RWPE1 (cell line): Measurements from ENCODE around the gene MTCL1.

Experiments
- CTCF ChIA-PET: fragments of 350-600 bp; sonication (Branson Sonifier 250); formaldehyde crosslinking; extraction: SDS; loops from one replicate; lab custom pipeline; 2021; lab: Yijun Ruan, JAX
- POLR2A ChIA-PET: fragments of 400-600 bp; formaldehyde crosslinking; extraction: SDS; loops from one replicate; lab custom pipeline; 2020; ENCODE audit warnings: antibody characterized with exemption; ENCODE audit not compliant: low non-redundant PET; lab: Yijun Ruan, JAX
- DNase-seq: peaks from one replicate; pipeline ENCODE4 v3.0.0; 2012; ENCODE audit warnings: low spot score
- H3K27ac ChIP-seq: fragments of 450-650 bp; 2 replicates; pipeline ENCODE4 v1.5.1; 2017
- TF ChIP-seq, protein P1 (sequence below): fragments of 450-650 bp; conservative IDR thresholded peaks from 2 replicates; pipeline ENCODE4 v1.5.1; 2017; ENCODE audit warnings: low read depth, mild to moderate bottlenecking

MTCL1 gene

DNA sequence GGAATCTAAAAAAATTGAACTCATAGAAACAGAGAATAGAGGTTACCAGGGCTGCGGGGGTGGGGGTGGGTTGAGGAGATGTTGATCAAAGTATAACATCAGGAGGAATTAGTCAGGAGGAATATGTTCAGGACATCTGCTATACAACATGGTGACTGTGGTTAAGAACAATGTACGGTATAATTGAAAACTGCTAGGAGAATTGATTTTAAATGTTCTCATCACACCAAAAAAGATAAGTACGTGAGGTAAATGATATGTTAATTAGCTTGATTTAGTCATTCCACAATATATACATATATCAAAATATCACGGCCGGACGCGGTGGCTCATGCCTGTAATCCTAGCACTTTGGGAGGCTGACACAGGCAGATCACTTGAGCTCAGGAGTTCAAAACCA, 140.2 kb downstream of the MTCL1 start:
- no peak for DNase-seq
- TF ChIP-seq, protein P1, sequence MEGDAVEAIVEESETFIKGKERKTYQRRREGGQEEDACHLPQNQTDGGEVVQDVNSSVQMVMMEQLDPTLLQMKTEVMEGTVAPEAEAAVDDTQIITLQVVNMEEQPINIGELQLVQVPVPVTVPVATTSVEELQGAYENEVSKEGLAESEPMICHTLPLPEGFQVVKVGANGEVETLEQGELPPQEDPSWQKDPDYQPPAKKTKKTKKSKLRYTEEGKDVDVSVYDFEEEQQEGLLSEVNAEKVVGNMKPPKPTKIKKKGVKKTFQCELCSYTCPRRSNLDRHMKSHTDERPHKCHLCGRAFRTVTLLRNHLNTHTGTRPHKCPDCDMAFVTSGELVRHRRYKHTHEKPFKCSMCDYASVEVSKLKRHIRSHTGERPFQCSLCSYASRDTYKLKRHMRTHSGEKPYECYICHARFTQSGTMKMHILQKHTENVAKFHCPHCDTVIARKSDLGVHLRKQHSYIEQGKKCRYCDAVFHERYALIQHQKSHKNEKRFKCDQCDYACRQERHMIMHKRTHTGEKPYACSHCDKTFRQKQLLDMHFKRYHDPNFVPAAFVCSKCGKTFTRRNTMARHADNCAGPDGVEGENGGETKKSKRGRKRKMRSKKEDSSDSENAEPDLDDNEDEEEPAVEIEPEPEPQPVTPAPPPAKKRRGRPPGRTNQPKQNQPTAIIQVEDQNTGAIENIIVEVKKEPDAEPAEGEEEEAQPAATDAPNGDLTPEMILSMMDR: no peak
- no peak overlapping the region for H3K27ac ChIP-seq
- CTCF ChIA-PET: interaction anchor here (0.6 kb wide), 1 partner anchor 138 kb away, joined by 5 read pairs; no protein-coding TSS in a partner anchor
- POLR2A ChIA-PET: no interaction called here

DNA sequence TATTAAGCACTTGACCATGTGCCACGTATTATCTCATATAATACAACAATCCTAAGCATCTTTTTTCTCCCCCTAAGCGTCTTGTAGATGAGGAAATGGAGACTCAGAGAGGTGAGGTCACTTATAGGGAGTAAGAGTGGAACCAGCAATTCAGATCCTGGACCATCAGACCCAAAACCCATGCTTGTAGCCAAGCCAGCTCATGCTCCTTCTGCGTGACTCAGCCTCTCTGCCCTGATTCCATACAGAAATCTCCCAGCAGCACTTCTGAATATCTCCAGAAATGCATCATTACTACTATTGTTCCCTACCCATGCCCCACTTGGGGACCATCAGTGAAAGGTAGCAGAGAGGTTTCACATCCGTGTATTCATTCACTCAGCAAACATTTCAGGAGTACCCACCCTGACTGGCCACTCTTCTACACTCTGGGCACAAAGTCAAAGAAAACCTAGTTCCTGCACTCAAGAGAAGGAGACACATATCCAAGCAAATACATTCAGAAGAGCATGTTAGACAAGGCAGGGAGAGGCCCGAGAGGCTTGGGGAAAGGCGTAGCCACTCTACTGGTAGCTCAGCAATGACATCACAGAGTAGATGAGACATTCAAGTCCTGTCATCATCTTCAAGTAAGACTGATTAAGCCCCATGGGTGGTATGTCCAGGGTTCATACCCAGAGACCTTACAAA, 141.9 kb downstream of the MTCL1 start:
- POLR2A ChIA-PET: no interaction called here
- TF ChIP-seq, protein P1: no peak
- CTCF ChIA-PET: interaction anchor here (0.5 kb wide), 1 partner anchor 199 kb away, joined by 3 read pairs; no protein-coding TSS in a partner anchor
- DNase-seq: no peak
- H3K27ac ChIP-seq: no peak overlapping the region

DNA sequence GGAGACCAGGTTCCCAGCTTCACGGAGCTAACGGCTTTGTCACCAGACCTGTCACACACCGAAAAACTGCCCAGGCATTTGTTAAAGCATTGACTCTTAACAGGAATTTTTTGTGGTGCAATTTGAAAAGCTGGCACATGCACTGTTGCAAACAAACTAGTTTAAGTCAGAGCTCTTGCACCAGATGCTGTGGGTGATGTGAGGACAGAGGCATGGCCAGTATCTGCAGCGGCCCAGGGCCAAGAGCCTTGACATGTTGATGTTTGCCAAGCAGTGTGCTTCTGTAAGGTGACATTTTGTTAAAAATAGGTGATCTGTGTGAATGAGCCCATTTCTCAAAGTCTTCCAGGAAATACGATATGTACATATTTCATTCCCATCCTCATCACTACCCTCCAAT, 142.5 kb downstream of the MTCL1 start:
- TF ChIP-seq, protein P1: no peak
- ChIA-PET POLR2A (no interaction called here), CTCF (no interaction called here)
- no peak overlapping the region for H3K27ac ChIP-seq
- no peak for DNase-seq

DNA sequence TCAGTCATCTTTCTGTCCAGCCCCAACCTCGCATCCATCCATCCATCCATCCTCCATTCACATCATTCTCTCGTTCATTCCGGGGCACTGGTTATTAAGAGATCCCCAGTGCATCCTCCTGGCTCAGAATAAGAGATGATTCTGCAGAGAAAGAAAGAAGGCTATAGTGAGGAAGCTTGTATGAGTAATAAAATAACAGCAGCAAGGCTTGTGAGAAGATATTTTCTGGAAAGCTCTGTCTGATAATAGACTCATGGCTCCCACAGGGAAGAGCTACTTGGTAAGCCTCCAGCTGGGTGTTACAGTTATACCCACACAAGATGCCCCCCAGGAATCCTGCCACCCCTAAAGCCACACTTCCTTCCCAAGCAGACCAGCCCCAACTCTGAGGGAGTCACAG, 143.2 kb downstream of the MTCL1 start:
- TF ChIP-seq, protein P1: no peak
- no peak for DNase-seq
- H3K27ac ChIP-seq: no peak overlapping the region
- ChIA-PET POLR2A (no interaction called here), CTCF (interaction anchor here (0.7 kb wide), 2 partner anchors 8 to 427 kb away, joined by 3 to 7 read pairs; no protein-coding TSS in a partner anchor)

DNA sequence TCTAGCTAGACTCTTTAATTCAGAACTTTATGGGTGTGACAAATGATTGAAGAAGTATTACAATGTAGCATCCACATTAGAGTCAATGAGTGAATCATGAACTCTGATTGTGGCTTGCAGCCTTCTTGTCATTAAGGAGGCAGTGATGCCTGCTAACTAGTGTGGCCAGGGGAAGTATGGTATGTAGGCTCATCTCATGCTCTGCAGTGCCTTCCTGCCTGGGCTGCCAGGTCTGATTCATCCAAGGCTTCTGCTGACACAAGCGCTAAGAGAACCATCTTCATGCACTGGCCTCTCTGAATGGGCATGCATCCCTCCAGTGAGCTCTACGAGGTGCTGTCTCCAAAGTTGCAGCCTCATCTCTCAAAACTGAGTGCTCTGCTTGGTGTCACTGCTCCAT, 144.3 kb downstream of the MTCL1 start:
- DNase-seq: no peak
- ChIA-PET POLR2A (no interaction called here), CTCF (no interaction called here)
- H3K27ac ChIP-seq: no peak overlapping the region
- TF ChIP-seq, protein P1: no peak

DNA sequence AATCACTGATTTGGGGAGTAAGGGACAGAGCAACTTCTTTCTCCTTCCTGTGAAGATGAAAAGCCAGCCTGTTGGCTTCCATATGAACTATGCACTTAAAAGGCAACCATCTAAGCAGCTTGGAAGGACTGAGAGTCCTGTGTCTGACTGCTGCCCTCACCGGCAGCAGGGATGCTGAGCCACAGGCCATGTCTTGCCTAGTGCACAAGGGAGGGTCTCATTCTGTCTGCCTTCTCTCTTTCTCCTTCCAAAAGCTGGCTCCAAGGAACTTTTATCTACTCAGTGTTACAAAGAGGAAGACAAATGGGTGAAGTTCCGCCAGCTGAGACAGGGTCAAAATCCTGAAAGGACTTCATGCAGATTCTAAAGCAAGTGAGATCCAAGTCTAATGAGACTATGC, 146.3 kb downstream of the MTCL1 start:
- CTCF ChIA-PET: interaction anchor here (0.6 to 0.7 kb wide), 3 partner anchors 19 to 197 kb away, joined by 3 read pairs; no protein-coding TSS in a partner anchor
- POLR2A ChIA-PET: no interaction called here
- no peak for DNase-seq
- TF ChIP-seq, protein P1: no peak
- H3K27ac ChIP-seq: no peak overlapping the region
